Panc1 (cell line): ENCODE results near the gene SHISA9.

Source experiments
- CTCF ChIP-seq: fragments of 450-650 bp; IDR thresholded peaks from 2 replicates; pipeline ENCODE4 v1.5.1; 2017; ENCODE audit warnings: mild to moderate bottlenecking
- POLR2AphosphoS5 ChIP-seq: IDR thresholded peaks from 2 replicates; pipeline ENCODE4 v1.6.1; 2012; ENCODE audit warnings: mild to moderate bottlenecking, low read depth, low read length, moderate library complexity

GRCh38 chr16:13084331-13084730 lies 182.9 kb downstream of the SHISA9 start:
- TF ChIP-seq POLR2AphosphoS5, result no peak
- no peak for TF ChIP-seq CTCF
